GM18519 (cell line): Measurements from ENCODE around the gene FRMD4A.

Source experiments
- ATAC-seq: cut with Tn5 transposase; IDR thresholded peaks from one replicate; pipeline ENCODE4 v1.9.1; 2021; ENCODE audit warnings: mild to moderate bottlenecking, moderate library complexity; ENCODE audit not compliant: unreplicated experiment, low FRiP score

FRMD4A gene

GRCh38 chr10:13615650-13616300 is 714.9 kb downstream of the FRMD4A start:
- ATAC-seq: no peak

- no peak for ATAC-seq
Observed at GRCh38 chr10:13614530-13615332, 716.0 kb downstream of the FRMD4A start.

- ATAC-seq: no peak
Observed at GRCh38 chr10:13613519-13613918, 717.2 kb downstream of the FRMD4A start.

GRCh38 chr10:13612654-13613373 is 717.9 kb downstream of the FRMD4A start:
- no peak for ATAC-seq

- ATAC-seq: no peak
Observed at GRCh38 chr10:13608246-13608853, 722.4 kb downstream of the FRMD4A start.

GRCh38 chr10:13604357-13605040 is 726.2 kb downstream of the FRMD4A start:
- ATAC-seq: no peak

GRCh38 chr10:13597909-13598308 is 732.8 kb downstream of the FRMD4A start:
- no peak for ATAC-seq

- no peak for ATAC-seq
Observed at GRCh38 chr10:13594641-13595040, 736.1 kb downstream of the FRMD4A start.
